ENCODE results near the gene CDC25A.

CDC25A gene

DNA sequence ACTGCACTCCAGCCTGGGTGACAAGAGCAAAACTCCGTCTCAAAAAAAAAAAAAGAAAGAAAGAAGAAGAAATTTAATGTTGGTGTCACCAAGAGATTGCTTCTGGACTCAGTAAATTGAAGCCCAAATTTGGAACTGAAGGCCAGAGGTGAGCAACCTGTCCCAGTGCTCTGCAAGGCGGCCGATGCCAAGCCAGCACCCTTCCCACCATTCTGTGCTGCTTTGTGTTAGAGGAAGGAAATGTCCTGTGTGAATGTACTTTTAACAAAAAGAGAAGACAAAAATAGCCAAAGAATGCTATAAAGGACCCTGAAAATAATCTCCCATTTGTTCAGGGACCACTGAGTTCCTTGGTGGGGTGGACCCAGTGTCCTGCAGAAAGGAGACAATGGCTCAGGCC, 44.6 kb downstream of the CDC25A start:
- DNase-seq (ENCODE audit: insufficient read length, low spot score), result no peak
- no peak for FAIRE-seq

DNA sequence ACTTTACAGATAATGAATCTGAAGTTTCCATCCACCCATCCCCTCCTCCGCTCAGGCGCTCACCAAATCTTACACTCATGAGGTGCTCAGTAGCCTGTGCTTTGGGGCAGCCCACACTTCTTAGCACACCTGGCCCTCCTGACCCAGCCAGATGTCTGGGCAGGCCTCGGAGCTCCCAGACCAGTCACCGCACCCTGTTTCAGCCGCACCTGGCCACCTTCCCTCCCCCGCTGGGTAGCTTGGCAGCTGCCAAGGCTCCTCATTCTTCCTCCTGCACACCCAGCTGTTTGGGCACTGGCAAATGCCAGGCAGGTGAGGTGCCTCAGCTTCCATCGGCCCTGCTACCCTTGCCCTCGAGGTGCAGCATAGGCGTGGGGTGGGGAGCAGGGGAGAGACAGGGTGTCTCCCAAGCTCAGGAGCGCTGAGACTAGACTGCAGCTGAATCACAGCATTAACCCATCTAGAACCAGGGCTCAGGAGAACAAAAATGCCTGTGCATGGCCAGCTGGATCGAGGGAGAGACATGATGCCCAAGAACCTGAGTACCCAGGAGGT, 45.8 kb downstream of the CDC25A start:
- DNase-seq (ENCODE audit: insufficient read length, low spot score) (no peak), FAIRE-seq (no peak)

DNA sequence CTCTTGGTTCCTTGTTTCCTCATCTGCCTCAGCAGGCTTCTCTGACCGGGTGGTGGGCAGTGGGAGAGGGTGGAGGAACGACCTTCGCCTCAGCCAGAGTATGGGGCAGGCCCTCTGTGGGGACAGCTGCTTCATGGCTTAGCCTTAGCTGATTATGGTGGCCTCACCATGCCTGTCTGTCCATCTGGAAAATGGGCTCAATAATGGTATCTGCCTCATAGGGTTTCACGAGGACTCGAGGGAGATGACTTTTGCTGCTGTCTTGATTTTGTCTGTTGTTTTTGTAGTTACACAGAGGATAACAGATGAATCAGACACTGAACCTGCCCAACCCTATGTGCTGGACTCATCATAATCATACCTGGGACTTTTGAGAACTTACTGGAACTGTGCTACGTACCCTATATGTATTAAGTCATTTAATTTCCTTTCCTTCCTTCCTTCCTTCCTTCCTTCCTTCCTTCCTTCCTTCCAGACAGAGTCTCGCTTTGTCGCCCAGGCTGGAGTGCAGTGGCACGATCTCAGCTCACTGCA, 46.5 kb downstream of the CDC25A start:
- FAIRE-seq, result no peak
- DNase-seq (ENCODE audit: insufficient read length, low spot score), result no peak

DNA sequence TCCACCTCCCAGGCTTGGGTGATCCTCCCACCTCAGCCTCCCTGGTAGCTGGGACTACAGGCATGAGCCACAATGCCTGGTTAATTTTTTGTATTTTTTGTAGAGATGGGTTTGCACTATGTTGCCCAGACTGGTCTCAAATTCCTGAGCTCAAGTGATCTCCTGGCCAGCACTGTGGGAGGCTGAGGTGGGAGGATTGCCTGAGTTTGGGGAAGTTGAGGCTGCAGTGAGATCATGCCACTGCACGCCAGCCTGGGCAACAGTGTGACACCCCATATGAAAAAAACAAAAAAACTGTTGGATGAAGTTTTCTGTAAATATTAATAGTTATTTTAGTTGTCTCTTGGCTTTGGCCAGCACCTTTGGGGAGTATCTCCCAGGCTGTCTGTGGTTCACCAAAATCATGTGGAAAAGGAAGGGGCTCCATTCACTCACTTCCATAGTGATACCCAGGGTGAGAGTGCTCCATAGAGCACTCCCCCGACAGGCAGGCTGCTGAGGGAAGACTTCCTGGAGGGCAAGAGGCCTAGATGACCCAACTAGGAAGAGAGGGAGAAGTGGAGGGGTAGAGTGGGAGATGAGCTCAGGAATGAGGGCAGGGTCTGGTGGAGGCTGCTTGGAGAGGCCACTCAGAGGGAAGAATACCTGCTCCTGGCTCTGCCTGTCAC, 47.1 kb downstream of the CDC25A start:
- FAIRE-seq (no peak), DNase-seq (ENCODE audit: insufficient read length, low spot score) (no peak)

DNA sequence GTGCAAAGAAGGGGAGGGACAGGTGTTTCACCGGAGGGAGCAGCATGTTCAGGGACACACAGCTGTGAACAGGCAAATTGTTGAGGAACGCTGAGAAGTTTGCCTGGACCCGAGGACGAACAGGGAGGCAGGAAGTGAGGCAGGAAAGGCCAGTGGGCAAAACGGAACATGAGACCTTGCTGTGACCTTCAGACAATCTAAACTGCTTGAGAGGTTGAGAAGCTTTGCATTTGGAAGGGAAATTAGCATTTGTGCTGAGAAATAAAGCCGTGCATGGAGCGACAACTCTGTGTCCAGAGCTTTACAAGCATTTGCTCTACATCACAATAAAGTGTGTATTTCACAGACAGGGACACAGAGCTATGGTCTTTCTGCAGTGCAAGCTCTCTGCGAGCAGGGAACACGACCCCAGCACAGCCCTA, 47.9 kb downstream of the CDC25A start:
- DNase-seq (ENCODE audit: insufficient read length, low spot score) (no peak), FAIRE-seq (no peak)

DNA sequence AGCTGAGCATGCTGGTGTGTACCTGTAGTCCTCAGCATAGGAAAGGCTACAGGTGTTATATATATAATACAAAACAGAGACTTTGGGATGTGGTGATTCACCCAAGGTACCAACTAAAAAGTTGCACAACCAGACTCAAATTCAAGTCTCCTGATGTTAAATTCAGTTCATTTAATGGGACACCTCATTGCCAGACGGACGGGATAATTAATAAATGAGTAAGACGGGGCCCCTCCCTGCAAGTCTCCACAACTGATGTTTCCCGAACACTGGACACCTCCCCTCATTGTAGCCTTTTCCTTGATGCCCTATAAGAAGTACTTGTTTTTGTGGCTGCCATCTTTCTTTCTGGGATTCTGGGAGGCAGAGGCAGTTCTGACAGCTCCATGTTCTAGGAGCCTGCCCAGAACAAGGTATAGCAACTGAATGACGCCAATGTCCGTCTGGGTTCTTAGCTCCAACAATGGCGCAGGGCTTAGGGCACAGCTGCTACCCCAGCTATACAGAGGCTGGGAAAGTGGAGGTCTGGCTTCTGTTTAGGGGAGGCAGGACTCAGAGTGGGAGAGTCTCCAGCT, 50.7 kb downstream of the CDC25A start:
- DNase-seq (ENCODE audit: insufficient read length, low spot score) (no peak), FAIRE-seq (no peak)

DNA sequence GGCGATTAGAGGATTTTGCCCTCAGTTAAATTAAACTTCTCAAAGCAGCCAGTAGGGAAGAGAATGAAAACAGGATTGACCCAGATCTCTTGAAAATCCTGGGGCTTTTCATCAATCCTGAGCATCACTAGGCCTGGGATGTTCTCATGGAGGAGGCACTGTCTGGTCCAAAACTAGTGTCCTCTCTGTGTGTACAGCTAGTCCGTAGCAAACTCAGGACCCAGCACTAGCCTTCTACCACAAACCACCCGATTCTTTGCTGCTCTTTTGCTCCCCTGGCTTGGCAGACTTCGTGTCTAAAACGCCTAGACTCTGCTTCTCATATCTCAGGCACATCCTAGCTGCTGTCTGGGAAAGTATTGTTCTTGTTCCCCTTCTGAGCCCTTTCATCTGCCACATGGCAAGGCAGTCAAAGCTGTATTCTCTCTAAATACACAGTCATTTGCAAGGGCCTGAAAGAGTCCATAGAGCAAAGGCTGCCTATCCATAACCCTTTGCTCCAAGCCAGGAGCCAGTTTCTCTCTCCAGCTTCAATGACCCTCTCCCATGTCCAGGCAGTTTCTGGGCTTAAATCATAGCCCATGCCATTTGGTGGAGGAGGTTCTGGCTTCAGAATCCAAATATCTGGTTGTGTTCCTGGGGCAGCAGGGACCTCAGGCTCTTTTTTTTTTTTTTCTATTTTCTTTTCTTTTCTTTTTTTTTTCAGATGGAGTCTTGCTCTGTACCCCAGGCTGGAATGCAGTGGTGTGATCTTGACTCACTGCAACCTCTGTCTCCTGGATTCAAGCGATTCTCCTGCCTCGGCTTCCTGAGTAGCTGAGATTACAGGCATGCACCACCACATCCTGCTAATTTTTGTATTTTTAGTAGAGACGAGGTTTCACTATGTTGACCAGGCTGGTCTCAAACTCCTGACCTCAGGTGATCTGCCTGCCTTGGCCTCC, 52.4 kb downstream of the CDC25A start:
- FAIRE-seq (no peak), DNase-seq (ENCODE audit: insufficient read length, low spot score) (no peak)

DNA sequence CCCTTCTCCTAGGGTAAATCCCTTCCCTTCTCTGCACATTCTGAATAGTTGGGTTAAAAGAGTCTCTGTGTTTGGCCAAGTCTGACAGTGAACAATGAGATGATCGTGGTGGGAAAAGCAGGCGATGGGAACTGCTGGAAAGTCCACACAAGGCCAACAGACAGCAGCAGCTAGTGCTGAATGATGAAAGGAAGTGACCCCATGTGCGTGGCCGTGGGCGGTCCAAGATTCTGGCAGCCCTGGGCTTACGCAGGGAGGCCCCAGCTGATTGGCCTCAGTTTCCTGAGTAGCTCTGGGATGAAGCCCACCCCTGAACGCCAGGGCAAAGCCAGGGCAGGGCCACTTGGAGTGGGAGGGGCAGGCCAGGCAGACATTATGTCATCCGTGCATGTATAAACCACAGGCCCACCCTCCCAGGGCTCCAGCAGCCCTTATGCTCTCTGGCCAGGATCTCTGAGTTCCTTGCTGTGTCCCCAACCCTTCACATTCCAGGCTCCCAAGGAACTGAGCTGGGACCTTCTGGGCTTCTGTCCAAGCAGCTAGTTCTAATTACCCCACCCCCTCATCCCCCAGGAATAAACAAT, 57.8 kb downstream of the CDC25A start:
- DNase-seq (ENCODE audit: insufficient read length, low spot score) (no peak), FAIRE-seq (no peak)

DNA sequence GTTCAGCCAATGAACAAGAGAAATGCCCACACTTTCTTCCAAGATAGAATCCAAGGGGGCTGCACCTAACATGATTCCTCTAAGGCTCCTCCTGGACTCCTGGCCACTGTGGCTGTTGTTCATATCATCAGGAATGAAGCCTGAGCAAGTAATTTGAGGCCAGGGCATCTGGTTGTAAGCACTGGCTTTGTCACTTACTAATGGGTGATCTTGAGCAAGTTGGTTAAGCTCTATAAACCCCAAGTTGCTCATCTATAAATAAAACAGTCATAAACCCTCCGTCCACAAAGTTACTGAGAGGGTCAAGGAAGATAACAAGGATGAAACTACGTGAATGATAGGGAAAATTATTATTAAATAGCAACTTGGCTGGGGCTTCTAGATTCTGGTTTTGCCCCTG, 58.3 kb downstream of the CDC25A start:
- DNase-seq (ENCODE audit: insufficient read length, low spot score) (no peak), FAIRE-seq (no peak)

DNA sequence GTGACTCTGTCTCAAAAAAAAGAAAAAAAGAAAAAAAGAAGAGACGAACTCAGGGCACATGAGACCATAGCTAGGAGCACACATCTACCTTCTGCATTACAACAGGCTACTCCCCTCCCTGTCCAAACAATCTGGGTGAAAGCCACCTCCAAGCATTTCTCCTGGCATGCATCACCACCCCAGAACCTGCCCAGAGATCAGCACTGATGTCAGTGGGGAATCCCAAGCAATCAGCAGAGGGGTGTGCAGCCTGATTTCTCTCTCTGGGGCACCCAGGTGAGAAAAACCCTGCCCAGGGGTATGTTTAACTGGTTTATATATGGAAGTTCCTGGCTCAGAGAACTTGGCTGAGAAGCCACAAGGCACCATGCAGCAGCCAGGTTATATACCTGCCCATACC, 59.4 kb downstream of the CDC25A start:
- FAIRE-seq, result no peak

DNA sequence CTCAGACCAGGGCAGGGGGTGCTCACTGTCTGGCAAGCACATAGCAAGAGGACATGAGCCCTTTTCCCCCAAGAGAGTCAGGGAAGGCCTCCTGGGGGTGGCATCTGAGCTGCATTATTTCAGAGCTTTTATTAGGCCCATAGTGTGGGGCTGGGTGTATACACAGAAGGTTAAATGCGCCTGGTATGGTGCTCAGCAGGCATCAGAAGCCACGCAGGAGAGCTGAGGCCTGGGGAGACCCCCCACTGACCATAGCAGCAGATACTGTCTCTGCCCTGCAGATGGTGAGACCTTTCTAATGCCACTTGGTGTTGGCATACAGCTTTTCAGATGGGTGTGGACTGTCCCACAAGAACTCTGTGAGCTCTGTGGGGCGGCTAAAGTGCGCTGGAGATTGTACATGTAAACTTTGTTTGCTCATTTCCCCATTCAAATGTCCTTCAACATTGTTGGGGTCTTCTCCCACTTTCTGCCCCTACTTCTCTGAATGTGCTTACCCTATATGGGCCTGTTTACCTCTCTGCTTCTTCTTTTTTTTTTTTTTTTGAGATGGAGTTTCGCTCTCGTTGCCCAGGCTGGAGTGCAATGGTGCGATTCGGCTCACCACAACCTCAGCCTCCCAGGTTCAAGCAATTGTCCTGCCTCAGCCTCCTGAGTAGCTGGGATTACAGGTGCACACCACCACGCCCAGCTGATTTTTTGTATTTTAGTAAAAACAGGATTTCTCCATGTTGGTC, 62.2 kb downstream of the CDC25A start:
- FAIRE-seq, result no peak

More for the DNA sequence above, 59.4 kb downstream of the CDC25A start:
- DNase-seq (ENCODE audit: insufficient read length, low spot score), result no peak

DNA sequence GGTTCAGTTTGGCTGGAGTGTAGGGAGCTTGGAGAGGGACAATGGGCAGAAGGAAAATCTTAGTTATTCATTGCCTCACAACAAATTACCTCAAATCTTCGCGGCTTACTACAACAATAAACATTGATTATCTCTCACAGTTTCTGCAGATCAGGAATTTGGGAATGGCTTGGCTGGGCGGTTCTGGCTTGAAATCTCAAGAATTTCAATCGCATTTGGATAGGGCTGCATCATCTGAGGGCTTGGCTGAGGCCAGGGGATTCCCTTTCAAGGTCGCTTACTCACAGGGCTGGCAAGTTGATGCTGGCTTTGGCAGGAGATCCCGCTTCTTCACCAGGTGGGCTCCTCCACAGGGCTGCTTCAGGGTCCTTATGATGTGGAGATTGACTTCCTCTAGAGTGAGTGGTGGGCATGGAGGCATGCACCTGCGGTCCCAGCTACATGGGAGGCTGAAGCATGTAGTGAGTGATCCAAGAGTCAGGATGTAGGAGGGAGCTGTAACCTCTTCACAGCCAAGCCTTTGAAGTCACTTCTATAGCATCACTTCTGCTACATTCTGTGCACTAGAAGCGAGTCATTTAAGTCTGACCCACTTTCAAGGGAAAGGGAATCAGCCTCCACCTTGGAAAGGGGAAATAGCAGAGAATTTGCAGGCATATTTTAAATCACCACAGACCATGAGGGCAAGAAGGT, 63.1 kb downstream of the CDC25A start:
- no peak for FAIRE-seq
- DNase-seq (ENCODE audit: insufficient read length, low spot score), result no peak

More for the DNA sequence above, 62.2 kb downstream of the CDC25A start:
- DNase-seq (ENCODE audit: insufficient read length, low spot score), result no peak

DNA sequence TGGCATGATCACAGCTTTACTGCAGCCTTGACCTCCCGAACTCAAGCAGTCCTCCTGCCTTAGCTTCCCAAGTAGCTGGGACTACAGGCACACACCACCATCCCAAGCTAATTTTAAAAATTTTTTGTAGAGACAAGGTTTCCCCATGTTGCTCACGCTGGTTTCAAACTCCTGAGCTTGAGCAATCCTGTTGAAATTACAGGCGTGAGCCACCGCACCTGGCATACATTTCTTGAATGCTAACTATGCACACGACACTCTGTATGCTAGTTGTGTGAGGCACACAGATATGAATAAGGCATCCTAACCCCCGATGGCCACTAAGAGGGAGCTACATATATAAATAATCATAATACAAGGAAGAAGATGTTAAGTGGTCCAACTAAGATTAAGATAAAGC, 64.9 kb downstream of the CDC25A start:
- FAIRE-seq (no peak), DNase-seq (ENCODE audit: insufficient read length, low spot score) (no peak)

DNA sequence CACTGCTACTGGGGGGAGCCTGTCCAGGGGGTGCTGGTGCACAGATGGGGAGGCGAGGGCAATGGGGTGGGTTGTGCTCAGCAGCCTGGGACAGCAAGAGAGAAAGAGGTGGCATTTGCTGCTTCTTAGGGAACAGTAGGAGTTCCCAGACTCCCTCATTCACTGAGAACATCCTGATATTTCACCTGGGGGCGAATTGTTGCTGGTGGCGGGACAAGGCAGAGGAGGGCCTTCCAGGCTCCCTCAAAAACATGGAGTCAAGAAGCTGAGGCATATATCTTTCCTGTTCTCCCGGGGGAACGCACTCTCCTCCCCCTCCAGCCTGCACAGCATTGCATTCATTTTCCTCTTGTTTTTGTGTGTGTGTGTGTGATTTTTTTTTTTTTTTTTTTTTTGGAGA, 65.7 kb downstream of the CDC25A start:
- DNase-seq (ENCODE audit: insufficient read length, low spot score) (no peak), FAIRE-seq (no peak)

DNA sequence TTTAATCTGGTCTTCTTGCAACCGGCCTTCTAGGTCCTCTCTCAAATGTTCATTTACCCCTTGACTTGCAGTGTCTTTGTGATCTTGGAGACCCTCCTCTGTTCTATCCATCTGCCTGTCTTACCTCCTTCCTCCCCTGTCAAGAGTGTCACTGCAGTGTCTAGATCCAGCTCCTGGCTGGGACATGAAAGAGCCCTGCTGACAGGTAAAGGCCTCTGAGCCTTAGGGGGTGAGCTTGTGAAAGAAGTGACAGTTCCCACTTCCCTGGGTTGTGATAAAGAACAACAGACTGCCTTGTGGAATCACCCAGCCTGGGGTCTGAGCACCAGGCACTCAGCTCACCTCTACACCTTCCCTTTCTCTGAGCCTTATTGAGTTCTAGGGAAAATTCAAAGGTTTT, 68.0 kb downstream of the CDC25A start:
- DNase-seq (ENCODE audit: insufficient read length, low spot score) (no peak), FAIRE-seq (no peak)

DNA sequence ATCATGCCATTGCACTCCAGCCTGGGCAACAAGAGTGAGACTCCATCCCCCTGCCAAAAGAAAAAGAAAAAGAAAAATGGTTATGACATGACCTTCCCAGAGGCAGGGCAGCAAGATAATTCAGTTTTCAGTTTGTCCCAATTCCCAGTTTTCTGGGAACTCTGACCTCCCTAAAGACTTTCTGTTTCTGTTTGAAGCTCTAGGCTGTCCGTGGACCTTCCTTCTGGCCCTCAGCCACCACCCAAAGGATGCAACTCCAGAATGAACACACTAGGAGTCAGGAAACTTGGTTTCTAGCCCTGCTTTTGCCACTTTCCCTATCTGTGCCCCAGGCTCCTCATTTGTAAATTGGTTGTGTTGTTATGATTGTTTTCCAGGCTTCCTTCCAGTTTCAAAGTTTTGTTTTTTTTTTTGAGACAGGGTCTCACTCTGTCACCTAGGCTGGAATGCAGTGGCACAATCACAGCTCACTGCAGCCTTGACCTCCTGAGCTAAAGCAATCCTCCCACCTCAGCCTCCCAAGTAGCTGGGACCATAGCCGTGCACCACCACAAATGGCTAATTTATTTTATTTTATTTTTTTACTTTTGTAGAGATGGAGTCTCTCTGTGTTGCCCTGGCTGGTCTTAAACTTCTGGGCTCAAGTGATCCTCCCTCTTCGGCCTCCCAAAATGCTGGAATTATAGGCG, 68.6 kb downstream of the CDC25A start:
- no peak for DNase-seq (ENCODE audit: insufficient read length, low spot score)
- FAIRE-seq, result no peak

DNA sequence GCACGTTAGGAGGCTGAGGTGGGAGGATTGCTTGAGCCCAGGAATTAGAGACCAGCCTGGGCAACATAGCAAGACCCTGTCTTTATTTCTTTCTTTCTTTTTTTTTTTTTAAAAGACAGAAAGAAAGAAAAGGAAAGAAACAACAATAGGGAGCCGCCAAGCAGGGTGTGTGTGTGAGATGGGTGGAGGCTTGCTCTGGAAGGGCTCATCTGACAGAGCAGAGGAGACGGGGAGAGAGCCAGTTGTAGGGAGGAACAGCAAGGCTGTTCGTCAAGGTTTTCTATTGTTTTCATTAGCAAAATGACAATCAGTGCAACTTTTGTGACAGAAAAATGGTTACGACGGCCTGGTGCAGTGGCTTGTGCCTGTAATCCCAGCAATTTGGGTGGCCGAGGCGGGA, 69.3 kb downstream of the CDC25A start:
- DNase-seq (ENCODE audit: insufficient read length, low spot score) (no peak), FAIRE-seq (no peak)

DNA sequence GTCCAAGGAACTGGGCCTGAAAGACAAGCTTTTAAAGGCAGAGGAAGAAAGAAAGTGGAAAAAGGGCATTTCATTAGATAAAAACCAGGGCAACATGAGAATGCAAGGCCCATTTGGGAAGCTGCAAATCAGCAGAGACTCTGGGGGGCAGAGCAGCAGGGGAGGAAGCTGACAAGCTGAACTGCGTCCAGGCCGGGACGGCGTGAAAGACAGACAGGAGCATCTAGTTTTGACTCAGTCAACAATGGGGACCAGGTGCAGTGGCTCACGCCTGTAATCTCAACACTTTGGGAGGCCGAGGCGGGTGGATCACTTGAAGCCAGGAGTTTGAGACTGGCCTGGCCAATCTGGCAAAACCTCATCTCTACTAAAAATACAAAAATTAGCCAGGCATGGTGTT, 69.9 kb downstream of the CDC25A start:
- FAIRE-seq, result no peak
- DNase-seq (ENCODE audit: insufficient read length, low spot score), result no peak

DNA sequence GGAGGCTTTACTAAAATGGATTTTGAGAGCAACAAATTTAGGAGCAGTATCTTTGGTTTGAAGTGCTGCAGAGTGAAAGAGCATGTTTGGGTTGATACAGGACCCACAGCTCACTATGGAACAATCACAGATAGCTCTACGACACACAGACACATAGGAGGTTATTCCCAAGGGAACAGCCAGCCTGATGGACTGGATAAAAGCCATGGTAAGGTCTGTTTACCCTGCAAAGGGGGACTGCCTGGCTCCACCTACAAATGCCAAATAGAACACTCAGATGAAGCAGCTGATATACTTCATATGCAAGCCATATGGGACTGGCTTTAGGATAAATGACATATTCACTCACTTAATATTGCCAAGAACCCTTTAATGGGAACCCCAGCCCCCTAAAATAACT, 75.4 kb downstream of the CDC25A start:
- FAIRE-seq (peak; percentile 48), DNase-seq (ENCODE audit: insufficient read length, low spot score) (no peak)
